OCI-LY1 (cell line): Measurements from ENCODE around the gene TNS3.

Experiments
- H2AFZ ChIP-seq: fragments of 200-600 bp; sonication (generic), shearing (Covaris generic); 2 replicates; pipeline ENCODE4 v1.6.0; 2014; ENCODE audit warnings: antibody characterized with exemption, mild to moderate bottlenecking, low read length
- H3F3A ChIP-seq: fragments of 200-600 bp; sonication (generic), shearing (Covaris generic); 2 replicates; pipeline ENCODE4 v1.6.0; 2014; ENCODE audit warnings: mild to moderate bottlenecking, antibody characterized with exemption, low read length, moderate library complexity; ENCODE audit not compliant: insufficient read depth
- H3K27ac ChIP-seq: fragments of 200-600 bp; sonication (generic); 2 replicates; pipeline ENCODE4 v1.5.1; 2014; ENCODE audit warnings: low read length, mixed run types, mild to moderate bottlenecking, low read depth; ENCODE audit not compliant: poor library complexity, severe bottlenecking
- H3K27me3 ChIP-seq: fragments of 200-600 bp; sonication (generic); 2 replicates; pipeline ENCODE4 v1.6.0; 2014; ENCODE audit warnings: antibody characterized with exemption, mild to moderate bottlenecking, low read length, moderate library complexity; ENCODE audit not compliant: insufficient read depth
- H3K36me3 ChIP-seq: fragments of 200-600 bp; sonication (generic); 2 replicates; pipeline ENCODE4 v1.6.1; 2014; ENCODE audit warnings: mild to moderate bottlenecking, antibody characterized with exemption, low read length, moderate library complexity, mixed read lengths; ENCODE audit not compliant: insufficient read depth
- H3K4me1 ChIP-seq: fragments of 200-600 bp; sonication (generic); 2 replicates; pipeline ENCODE4 v1.5.1; 2014; ENCODE audit warnings: mild to moderate bottlenecking, low read length, moderate library complexity; ENCODE audit not compliant: insufficient read depth, severe bottlenecking
- H3K4me2 ChIP-seq: fragments of 200-600 bp; sonication (generic), shearing (Covaris generic); 2 replicates; pipeline ENCODE4 v1.6.1; 2014; ENCODE audit warnings: low read length
- H3K4me3 ChIP-seq: fragments of 200-600 bp; sonication (generic); 2 replicates; pipeline ENCODE4 v1.5.1; 2014; ENCODE audit warnings: low read length, low read depth, mild to moderate bottlenecking, mixed read lengths; ENCODE audit not compliant: poor library complexity, severe bottlenecking
- H3K79me2 ChIP-seq: fragments of 200-600 bp; shearing (Covaris generic); 2 replicates; pipeline ENCODE4 v1.6.1; 2016; ENCODE audit warnings: mixed run types, low read length, mixed read lengths; ENCODE audit not compliant: insufficient read depth
- H3K9ac ChIP-seq: fragments of 200-600 bp; sonication (generic), shearing (Covaris generic); 2 replicates; pipeline ENCODE4 v1.6.1; 2014; ENCODE audit warnings: mild to moderate bottlenecking, low read length, mixed read lengths
- H3K9me2 ChIP-seq: fragments of 200-600 bp; sonication (generic), shearing (Covaris generic); 2 replicates; pipeline ENCODE4 v1.6.1; 2014; ENCODE audit warnings: low read depth, mild to moderate bottlenecking, low read length, mixed read lengths
- H3K9me3 ChIP-seq: fragments of 200-600 bp; shearing (Covaris generic); 2 replicates; pipeline ENCODE4 v1.6.1; 2014; ENCODE audit warnings: low read length, mixed read lengths
- H4K20me1 ChIP-seq: fragments of 200-600 bp; sonication (generic), shearing (Covaris generic); 2 replicates; pipeline ENCODE4 v1.6.0; 2016; ENCODE audit warnings: mild to moderate bottlenecking, low read length; ENCODE audit not compliant: insufficient read depth
- CTCF ChIP-seq: fragments of 200-600 bp; sonication (generic), shearing (Covaris generic); IDR thresholded peaks from 2 replicates; pipeline ENCODE4 v1.5.1; 2017; ENCODE audit warnings: mild to moderate bottlenecking, antibody characterized with exemption, low read length, moderate library complexity, mixed read lengths
- EZH2 ChIP-seq: fragments of 200-600 bp; sonication (generic), shearing (Covaris generic); IDR thresholded peaks from 2 replicates; pipeline ENCODE4 v1.8.0; 2017; ENCODE audit warnings: borderline replicate concordance, mixed run types, mild to moderate bottlenecking, antibody characterized with exemption, low read length, moderate library complexity, mixed read lengths

The TNS3 gene

GRCh38 chr7:47453093-47454061 is 128.5 kb downstream of the TNS3 start:
- Histone ChIP-seq H3K9ac (no peak overlapping the region; the same call in 1 of the 2 replicates), H4K20me1 (no peaks in the 10 kb centered on the region)

GRCh38 chr7:47452715-47453092 is 129.2 kb downstream of the TNS3 start:
- Histone ChIP-seq H3K36me3 (peaks cover 6% of the 10 kb centered on the region; the same call in 1 of the 2 replicates), H3K9ac (no peak overlapping the region), H3F3A (no peaks in the 10 kb centered on the region), H3K9me3 (no peaks in the 10 kb centered on the region), H3K27ac (no peak overlapping the region), H2AFZ (no peak overlapping the region), H4K20me1 (no peaks in the 10 kb centered on the region), H3K4me1 (peaks cover 28% of the 10 kb centered on the region), H3K4me2 (no peak overlapping the region), H3K27me3 (no peaks in the 10 kb centered on the region), H3K9me2 (no peaks in the 10 kb centered on the region), H3K79me2 (peaks cover 4% of the 10 kb centered on the region; the same call in 1 of the 2 replicates), H3K4me3 (no peak overlapping the region)
- TF ChIP-seq CTCF (no peak), EZH2 (no peak)

More at GRCh38 chr7:47453093-47454061, 128.5 kb downstream of the TNS3 start:
- Histone ChIP-seq H2AFZ (no peak overlapping the region), H3K27ac (peak overlapping the region; percentile 36), H3K9me2 (no peaks in the 10 kb centered on the region), H3K27me3 (no peaks in the 10 kb centered on the region), H3K36me3 (peaks cover 6% of the 10 kb centered on the region; the same call in 1 of the 2 replicates), H3F3A (no peaks in the 10 kb centered on the region), H3K4me1 (peaks cover 32% of the 10 kb centered on the region), H3K9me3 (no peaks in the 10 kb centered on the region), H3K4me3 (no peak overlapping the region), H3K79me2 (peaks cover 4% of the 10 kb centered on the region; the same call in 1 of the 2 replicates), H3K4me2 (no peak overlapping the region; the same call in 1 of the 2 replicates)
- TF ChIP-seq CTCF (no peak), EZH2 (no peak)

- Histone ChIP-seq H3K27ac (no peak overlapping the region), H4K20me1 (no peaks in the 10 kb centered on the region), H3K4me3 (no peak overlapping the region), H3K79me2 (peaks cover 4% of the 10 kb centered on the region; the same call in 1 of the 2 replicates), H3K9ac (no peak overlapping the region), H3K9me3 (no peaks in the 10 kb centered on the region), H3F3A (no peaks in the 10 kb centered on the region), H3K27me3 (no peaks in the 10 kb centered on the region), H2AFZ (no peak overlapping the region), H3K4me1 (peaks cover 32% of the 10 kb centered on the region), H3K36me3 (peaks cover 6% of the 10 kb centered on the region; the same call in 1 of the 2 replicates), H3K4me2 (no peak overlapping the region), H3K9me2 (no peaks in the 10 kb centered on the region)
- TF ChIP-seq EZH2: no peak
- TF ChIP-seq CTCF: no peak
Measured at GRCh38 chr7:47452295-47452694, 129.6 kb downstream of the TNS3 start.
